Right lobe of liver (tissue), 4 donors: ENCODE data around the gene VEZF1.

Source experiments
- CTCF ChIP-seq, 4 donors: fragments of 200-600 bp in 3 of 4; fragments of 450-650 bp in 1 of 4; IDR thresholded peaks; one replicate each; pipeline versions ENCODE4 v1.5.1 to v1.8.0; 2016 to 2022; ENCODE audit warnings: antibody characterized with exemption in 4 of 4, mild to moderate bottlenecking in 2 of 4
- POLR2A ChIP-seq: fragments of 450-650 bp; IDR thresholded peaks from one replicate; pipeline ENCODE4 v1.6.1; 2017; ENCODE audit warnings: antibody characterized with exemption, mild to moderate bottlenecking
- donor health status: DM: no; HTN: no; CAD: no.
- donor health status: DM: no; HTN: no; CAD: no.
- donor health status: DM: no; HTN: yes; CAD: no.

- TF ChIP-seq CTCF (IDR thresholded peaks at IDR 0.05) = no peak
- no peak for TF ChIP-seq POLR2A
Measured at GRCh38 chr17:58019521-58019920, 31.5 kb upstream of the VEZF1 start.
